ENCODE data around the gene ADD3.

Gene ADD3

GRCh38 chr10:109997233-109997632 is 10.6 kb upstream of the ADD3 start:
- FAIRE-seq (no peak), DNase-seq (ENCODE audit: insufficient read length, low spot score) (no peak)
- no peak for TF ChIP-seq TAF1 (IDR thresholded peaks at IDR 0.05; ENCODE audit: low read depth, low read length)

GRCh38 chr10:109998513-109998912 is 9.3 kb upstream of the ADD3 start:
- TF ChIP-seq PAX5 (IDR thresholded peaks at IDR 0.05; ENCODE audit: insufficient read depth, low read length, severe bottlenecking) (no peak), SPI1 (IDR thresholded peaks at IDR 0.05; ENCODE audit: low read depth, low read length) (no peak), POLR2AphosphoS5 (IDR thresholded peaks at IDR 0.05; ENCODE audit: low read depth, low read length) (no peak), TAF1 (IDR thresholded peaks at IDR 0.05; ENCODE audit: low read depth, low read length) (no peak)
- FAIRE-seq (no peak), DNase-seq (ENCODE audit: insufficient read length, low spot score) (no peak)

- FAIRE-seq, result peak; percentile 56
- TF ChIP-seq TAF1 (IDR thresholded peaks at IDR 0.05; ENCODE audit: low read depth, low read length) (no peak), PAX5 (IDR thresholded peaks at IDR 0.05; ENCODE audit: insufficient read depth, low read length, severe bottlenecking) (no peak), SPI1 (IDR thresholded peaks at IDR 0.05; ENCODE audit: low read depth, low read length) (peak; percentile 87)
- no peak for DNase-seq (ENCODE audit: insufficient read length, low spot score)
These were observed 4.8 kb upstream of the ADD3 start for GRCh38 chr10:110002801-110003523.

GRCh38 chr10:110003524-110003885 is 4.3 kb upstream of the ADD3 start:
- FAIRE-seq (peak; percentile 71), DNase-seq (ENCODE audit: insufficient read length, low spot score) (no peak)
- TF ChIP-seq POLR2AphosphoS5 (IDR thresholded peaks at IDR 0.05; ENCODE audit: low read depth, low read length), result no peak
- no peak for TF ChIP-seq TAF1 (IDR thresholded peaks at IDR 0.05; ENCODE audit: low read depth, low read length)
- no peak for TF ChIP-seq POU2F2 (IDR thresholded peaks at IDR 0.05; ENCODE audit: low read depth, low read length)
- TF ChIP-seq SPI1 (IDR thresholded peaks at IDR 0.05; ENCODE audit: low read depth, low read length), result no peak
- TF ChIP-seq POLR2A (IDR thresholded peaks at IDR 0.05; ENCODE audit: low read depth, low read length), result no peak
- TF ChIP-seq PAX5 (IDR thresholded peaks at IDR 0.05; ENCODE audit: insufficient read depth, low read length, severe bottlenecking), result no peak

- DNase-seq (ENCODE audit: insufficient read length, low spot score), result no peak
- no peak for FAIRE-seq
- TF ChIP-seq PAX5 (IDR thresholded peaks at IDR 0.05; ENCODE audit: insufficient read depth, low read length, severe bottlenecking) (no peak), POLR2AphosphoS5 (IDR thresholded peaks at IDR 0.05; ENCODE audit: low read depth, low read length) (no peak), TAF1 (IDR thresholded peaks at IDR 0.05; ENCODE audit: low read depth, low read length) (no peak), SPI1 (IDR thresholded peaks at IDR 0.05; ENCODE audit: low read depth, low read length) (no peak), POLR2A (IDR thresholded peaks at IDR 0.05; ENCODE audit: low read depth, low read length) (no peak), POU2F2 (IDR thresholded peaks at IDR 0.05; ENCODE audit: low read depth, low read length) (no peak)
These were observed 2.1 kb upstream of the ADD3 start for GRCh38 chr10:110005719-110006118.

- DNase-seq (ENCODE audit: insufficient read length, low spot score) (no peak), FAIRE-seq (no peak)
- TF ChIP-seq POLR2A (IDR thresholded peaks at IDR 0.05; ENCODE audit: low read depth, low read length) (no peak), SPI1 (IDR thresholded peaks at IDR 0.05; ENCODE audit: low read depth, low read length) (no peak), PAX5 (IDR thresholded peaks at IDR 0.05; ENCODE audit: insufficient read depth, low read length, severe bottlenecking) (no peak), POU2F2 (IDR thresholded peaks at IDR 0.05; ENCODE audit: low read depth, low read length) (no peak), POLR2AphosphoS5 (IDR thresholded peaks at IDR 0.05; ENCODE audit: low read depth, low read length) (no peak), TAF1 (IDR thresholded peaks at IDR 0.05; ENCODE audit: low read depth, low read length) (no peak)
These were observed 1.2 kb upstream of the ADD3 start for GRCh38 chr10:110006358-110007160.

GRCh38 chr10:110007161-110007700 is 553 bp upstream of the ADD3 start:
- peak; percentile 63 for FAIRE-seq
- peak; percentile 35 for DNase-seq (ENCODE audit: insufficient read length, low spot score)

GRCh38 chr10:110008518-110009339 is 945 bp downstream of the ADD3 start:
- FAIRE-seq (peak; percentile 85), DNase-seq (ENCODE audit: insufficient read length, low spot score) (no peak)
- no peak for TF ChIP-seq SPI1 (IDR thresholded peaks at IDR 0.05; ENCODE audit: low read depth, low read length)
- TF ChIP-seq PAX5 (IDR thresholded peaks at IDR 0.05; ENCODE audit: insufficient read depth, low read length, severe bottlenecking), result no peak
- no peak for TF ChIP-seq POU2F2 (IDR thresholded peaks at IDR 0.05; ENCODE audit: low read depth, low read length)
- no peak for TF ChIP-seq POLR2AphosphoS5 (IDR thresholded peaks at IDR 0.05; ENCODE audit: low read depth, low read length)
- no peak for TF ChIP-seq POLR2A (IDR thresholded peaks at IDR 0.05; ENCODE audit: low read depth, low read length)
- no peak for TF ChIP-seq TAF1 (IDR thresholded peaks at IDR 0.05; ENCODE audit: low read depth, low read length)

More at GRCh38 chr10:110007161-110007700, 553 bp upstream of the ADD3 start:
- TF ChIP-seq POLR2A (IDR thresholded peaks at IDR 0.05; ENCODE audit: low read depth, low read length) (no peak), SPI1 (IDR thresholded peaks at IDR 0.05; ENCODE audit: low read depth, low read length) (no peak), POLR2AphosphoS5 (IDR thresholded peaks at IDR 0.05; ENCODE audit: low read depth, low read length) (no peak), TAF1 (IDR thresholded peaks at IDR 0.05; ENCODE audit: low read depth, low read length) (no peak), PAX5 (IDR thresholded peaks at IDR 0.05; ENCODE audit: insufficient read depth, low read length, severe bottlenecking) (no peak), POU2F2 (IDR thresholded peaks at IDR 0.05; ENCODE audit: low read depth, low read length) (no peak)
